Thyroid gland (tissue), 4 donors: Measurements from ENCODE around the gene KCNK18. TPM values are rescaled to one million over a fixed set of nuclear protein-coding genes. Genes with fewer than 3 reads are reported as not detected.

Experiments
- DNase-seq, 2 donors: peaks; one replicate each; pipeline ENCODE4 v3.0.0-alpha.2; 2019
- H3K27ac ChIP-seq, 3 donors: fragments of 200-600 bp; sonication (generic); 1 replicate in 2 of 3; 2 replicates in 1 of 3; pipeline ENCODE4 v1.5.1; 2016 to 2019; ENCODE audit warnings: mild to moderate bottlenecking in 1 of 3, moderate library complexity in 1 of 3
- H3K27me3 ChIP-seq: fragments of 200-600 bp; sonication (generic); one replicate; pipeline ENCODE4 v1.5.1; 2019
- H3K36me3 ChIP-seq, 2 donors: fragments of 200-600 bp; sonication (generic); one replicate each; pipeline ENCODE4 v1.5.1; 2016 to 2019
- H3K4me1 ChIP-seq, 2 donors: fragments of 200-600 bp; sonication (generic); one replicate each; pipeline ENCODE4 v1.5.1; 2017 to 2019
- H3K4me3 ChIP-seq, 3 donors: fragments of 200-600 bp; sonication (generic); replicated peaks in 1 of 3; 1 replicate in 2 of 3; 2 replicates in 1 of 3; pipeline ENCODE4 v1.5.1; 2016; ENCODE audit warnings: mild to moderate bottlenecking in 1 of 3
- H3K9me3 ChIP-seq: fragments of 200-600 bp; sonication (generic); one replicate; pipeline ENCODE4 v1.5.1; 2017
- POLR2A ChIP-seq, 2 donors: fragments of 450-650 bp; IDR thresholded peaks; one replicate each; pipeline ENCODE4 v1.6.1; 2017; ENCODE audit warnings: antibody characterized with exemption in 2 of 2, mild to moderate bottlenecking in 2 of 2, moderate library complexity in 1 of 2
- WGBS, 2 donors: methylation state at CpG; one replicate each; pipeline ENCODE4 v1.1.5; 2017; 5-methylcytosine and 5-hydroxymethylcytosine counted together
- intact Hi-C: fragments of 100-400 bp; cut with DNase I; formaldehyde crosslinking; loops from one replicate; pipeline ENCODE4 v1.15.1; 2023
- total RNA-seq, 4 donors: library from RNA; depleted of rRNA; stranded (reverse); fragments of >200 nt; gene quantifications; one replicate each; pipeline ENCODE4 v1.2.3, GENCODE V29; 2016
- TF ChIP-seq, protein P1 (sequence below), 6 experiments: fragments of 200-600 bp in 3 of 6; fragments of 450-650 bp in 3 of 6; sonication (generic) in 3 of 6; IDR thresholded peaks; one replicate each; pipeline ENCODE4 v1.5.1; 2016 to 2019; ENCODE audit warnings: antibody characterized with exemption in 6 of 6, mild to moderate bottlenecking in 2 of 6, inconsistent platforms in 1 of 6, moderate library complexity in 1 of 6

Gene KCNK18
- total RNA-seq, 4 donors from 2014 or later: not detected

DNA sequence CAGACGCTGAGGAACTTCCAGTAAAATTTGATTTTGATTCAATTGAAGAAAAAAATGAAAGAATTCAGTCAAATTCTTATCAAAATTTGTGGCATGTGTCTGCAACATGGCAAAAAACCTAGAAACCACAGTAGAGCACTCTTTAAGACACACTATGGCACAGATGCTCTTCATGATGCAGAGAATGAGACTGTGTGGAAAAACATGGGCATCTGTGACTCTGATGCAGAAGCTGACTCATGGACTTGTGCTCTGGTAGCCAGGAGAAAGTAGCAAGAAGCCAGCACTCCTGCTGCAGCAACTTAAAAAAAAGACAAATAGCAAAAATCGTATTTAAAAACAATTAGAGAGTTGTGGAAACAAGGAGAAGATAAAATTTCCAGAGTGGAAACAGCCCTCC, 8.9 kb upstream of the KCNK18 start:
- H3K4me1 ChIP-seq: no peaks in the 10 kb centered on the region
- no peak overlapping the region for H3K4me3 ChIP-seq
- 82 to 84% methylated on average over 2 of the region's 2 CpGs for WGBS, 2 donors
- no peaks in the 10 kb centered on the region for H3K9me3 ChIP-seq
- TF ChIP-seq, protein P1, sequence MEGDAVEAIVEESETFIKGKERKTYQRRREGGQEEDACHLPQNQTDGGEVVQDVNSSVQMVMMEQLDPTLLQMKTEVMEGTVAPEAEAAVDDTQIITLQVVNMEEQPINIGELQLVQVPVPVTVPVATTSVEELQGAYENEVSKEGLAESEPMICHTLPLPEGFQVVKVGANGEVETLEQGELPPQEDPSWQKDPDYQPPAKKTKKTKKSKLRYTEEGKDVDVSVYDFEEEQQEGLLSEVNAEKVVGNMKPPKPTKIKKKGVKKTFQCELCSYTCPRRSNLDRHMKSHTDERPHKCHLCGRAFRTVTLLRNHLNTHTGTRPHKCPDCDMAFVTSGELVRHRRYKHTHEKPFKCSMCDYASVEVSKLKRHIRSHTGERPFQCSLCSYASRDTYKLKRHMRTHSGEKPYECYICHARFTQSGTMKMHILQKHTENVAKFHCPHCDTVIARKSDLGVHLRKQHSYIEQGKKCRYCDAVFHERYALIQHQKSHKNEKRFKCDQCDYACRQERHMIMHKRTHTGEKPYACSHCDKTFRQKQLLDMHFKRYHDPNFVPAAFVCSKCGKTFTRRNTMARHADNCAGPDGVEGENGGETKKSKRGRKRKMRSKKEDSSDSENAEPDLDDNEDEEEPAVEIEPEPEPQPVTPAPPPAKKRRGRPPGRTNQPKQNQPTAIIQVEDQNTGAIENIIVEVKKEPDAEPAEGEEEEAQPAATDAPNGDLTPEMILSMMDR (IDR thresholded peaks at IDR 0.05): no peak
- no peak for TF ChIP-seq POLR2A (IDR thresholded peaks at IDR 0.05)
- no peak overlapping the region for H3K27ac ChIP-seq
- DNase-seq: no peak
- H3K36me3 ChIP-seq: no peaks in the 10 kb centered on the region
- no peaks in the 10 kb centered on the region for H3K27me3 ChIP-seq
- intact Hi-C loops: no loop called here

DNA sequence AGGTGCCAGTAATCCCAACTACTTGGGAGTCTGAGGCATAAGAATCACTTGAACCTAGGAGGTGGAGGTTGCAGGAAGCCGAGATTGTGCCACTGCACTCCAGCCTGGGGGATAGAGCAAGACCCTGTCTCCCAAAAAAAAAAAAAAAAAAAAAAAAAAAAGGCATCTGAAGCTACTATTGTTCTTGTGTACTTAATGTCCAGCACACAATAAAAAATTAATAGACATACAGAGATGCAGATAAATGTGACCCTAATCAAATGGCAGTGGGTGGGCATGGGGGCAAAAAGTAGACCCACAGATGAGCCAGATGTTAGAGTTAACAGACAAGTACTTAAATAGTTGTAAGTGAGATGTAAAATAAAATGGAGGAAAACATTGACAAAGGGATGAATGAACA, 7.7 kb upstream of the KCNK18 start:
- intact Hi-C loops: no loop called here
- Histone ChIP-seq H3K4me3 (no peak overlapping the region), H3K27ac (no peak overlapping the region), H3K9me3 (no peaks in the 10 kb centered on the region), H3K36me3 (no peaks in the 10 kb centered on the region), H3K27me3 (no peaks in the 10 kb centered on the region), H3K4me1 (no peaks in the 10 kb centered on the region)
- DNase-seq: no peak
- TF ChIP-seq POLR2A (IDR thresholded peaks at IDR 0.05): no peak
- TF ChIP-seq, protein P1 (IDR thresholded peaks at IDR 0.05): no peak
- 80 to 81% methylated on average over 1 of the region's 1 CpG for WGBS, 2 donors

DNA sequence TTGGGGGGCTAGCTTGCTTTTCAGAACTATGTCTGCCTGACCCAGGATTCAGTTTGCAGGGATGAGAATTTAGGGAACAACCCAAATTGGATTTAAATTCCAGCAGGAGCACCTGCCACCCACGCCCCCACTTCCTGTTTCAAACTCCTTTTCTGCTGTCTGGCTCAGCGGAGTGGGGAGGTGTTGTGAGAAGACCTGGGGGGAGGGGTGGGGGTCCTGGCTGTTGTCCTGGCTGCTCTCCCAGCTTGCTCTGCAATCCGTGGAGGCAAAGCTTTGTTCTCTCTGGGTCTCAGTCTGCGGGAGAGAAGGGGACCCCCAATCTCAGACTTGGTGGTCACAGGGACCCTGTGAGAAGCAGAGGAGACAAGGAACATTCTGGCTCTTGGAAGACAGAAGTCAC, 799 bp downstream of the KCNK18 start:
- no peak for TF ChIP-seq POLR2A (IDR thresholded peaks at IDR 0.05)
- TF ChIP-seq, protein P1 (IDR thresholded peaks at IDR 0.05): no peak
- no peak for DNase-seq
- 19 to 29% methylated on average over 4 of the region's 4 CpGs for WGBS, 2 donors
- Histone ChIP-seq H3K9me3 (no peaks in the 10 kb centered on the region), H3K36me3 (no peaks in the 10 kb centered on the region), H3K4me3 (no peak overlapping the region), H3K27me3 (no peaks in the 10 kb centered on the region), H3K4me1 (no peaks in the 10 kb centered on the region), H3K27ac (no peak overlapping the region)
- intact Hi-C loops: no loop called here

DNA sequence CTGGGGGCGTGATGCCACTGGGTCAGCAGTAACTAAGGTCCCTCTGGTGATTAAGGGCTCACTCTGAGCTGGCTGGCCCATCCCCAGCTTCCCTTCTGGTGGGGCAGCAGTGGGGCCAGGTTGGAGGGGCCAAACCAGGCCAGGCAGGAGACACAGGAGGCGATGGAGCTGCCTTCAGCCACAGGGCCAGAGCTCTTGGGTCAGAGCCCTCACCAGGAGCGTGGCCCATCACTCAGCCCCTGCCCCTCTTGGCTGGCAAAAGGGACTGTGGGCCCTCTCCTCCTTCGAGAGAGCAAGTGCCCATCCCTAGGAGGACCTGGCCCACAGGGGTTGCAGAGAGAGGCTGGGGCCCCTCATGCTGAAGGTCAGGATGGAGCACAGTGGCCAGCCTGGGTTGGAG, 4.5 kb downstream of the KCNK18 start:
- no peak overlapping the region for H3K4me3 ChIP-seq
- H3K4me1 ChIP-seq: no peaks in the 10 kb centered on the region
- no peaks in the 10 kb centered on the region for H3K36me3 ChIP-seq
- H3K27me3 ChIP-seq: no peaks in the 10 kb centered on the region
- intact Hi-C loops: no loop called here
- H3K9me3 ChIP-seq: no peaks in the 10 kb centered on the region
- DNase-seq: no peak
- no peak overlapping the region for H3K27ac ChIP-seq
- no peak for TF ChIP-seq POLR2A (IDR thresholded peaks at IDR 0.05)
- TF ChIP-seq, protein P1 (IDR thresholded peaks at IDR 0.05): no peak
- 30 to 65% methylated on average over 1 to 2 of the region's 4 CpGs for WGBS, 2 donors

DNA sequence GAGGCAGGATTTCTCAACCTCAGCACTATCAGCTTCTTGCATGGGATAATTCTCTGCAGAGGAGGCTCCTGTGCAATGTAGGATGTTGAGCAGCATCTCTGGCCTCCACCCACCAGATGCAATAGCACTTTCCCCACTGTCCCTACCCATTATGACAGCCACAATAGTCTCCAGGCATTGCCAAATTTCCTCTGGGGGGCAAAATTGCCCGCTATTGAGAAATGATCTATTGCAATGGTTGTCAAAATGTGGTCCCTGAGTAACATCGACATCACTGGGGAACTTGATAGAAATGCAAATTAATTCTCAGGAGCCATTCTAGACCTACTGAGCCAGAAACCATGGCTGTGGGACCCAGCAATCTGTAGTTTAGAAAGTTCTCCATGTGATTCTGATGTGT, 7.0 kb downstream of the KCNK18 start:
- TF ChIP-seq, protein P1 (IDR thresholded peaks at IDR 0.05): no peak
- no peak for TF ChIP-seq POLR2A (IDR thresholded peaks at IDR 0.05)
- Histone ChIP-seq H3K9me3 (no peaks in the 10 kb centered on the region), H3K36me3 (no peaks in the 10 kb centered on the region), H3K27me3 (no peaks in the 10 kb centered on the region), H3K4me3 (no peak overlapping the region), H3K4me1 (no peaks in the 10 kb centered on the region), H3K27ac (no peak overlapping the region)
- intact Hi-C loops: no loop called here
- WGBS, 2 donors: 47 to 60% methylated on average over 2 of the region's 2 CpGs
- no peak for DNase-seq
